GM23338 (cell line): ENCODE results near the gene MLLT1. TPM values are rescaled to one million over a fixed set of nuclear protein-coding genes. Genes with fewer than 3 reads are reported as not detected.

Experiments used
- ATAC-seq: fragments of 200-7000 bp; cut with Tn5 transposase; 3 replicates; pipeline ENCODE4 v1.9.1; 2020
- DNase-seq: peaks from one replicate; pipeline ENCODE4 v3.0.0-alpha.2; 2015; ENCODE audit warnings: low spot score
- H2AFZ ChIP-seq: fragments of 200-600 bp; sonication (generic); 2 replicates; pipeline ENCODE4 v1.8.0; 2016; ENCODE audit warnings: antibody characterized with exemption, mild to moderate bottlenecking, moderate library complexity
- H3F3A ChIP-seq: fragments of 200-600 bp; sonication (generic); replicated peaks from 2 replicates; pipeline ENCODE4 v1.8.0; 2017; ENCODE audit warnings: antibody characterized with exemption, mixed run types, low read depth
- H3K27ac ChIP-seq: fragments of 200-600 bp; sonication (generic); 2 replicates; pipeline ENCODE4 v1.6.1; 2016; ENCODE audit warnings: low read depth
- H3K27me3 ChIP-seq: fragments of 200-600 bp; sonication (generic); 2 replicates; pipeline ENCODE4 v1.8.0; 2016; ENCODE audit warnings: mild to moderate bottlenecking, mixed run types, moderate library complexity; ENCODE audit not compliant: insufficient read depth
- H3K36me3 ChIP-seq: fragments of 200-600 bp; sonication (generic); 2 replicates; pipeline ENCODE4 v1.8.0; 2016; ENCODE audit warnings: mild to moderate bottlenecking; ENCODE audit not compliant: insufficient read depth
- H3K4me1 ChIP-seq: fragments of 200-600 bp; sonication (generic); 2 replicates; pipeline ENCODE4 v1.8.0; 2016; ENCODE audit warnings: mild to moderate bottlenecking, moderate library complexity; ENCODE audit not compliant: insufficient read depth
- H3K4me2 ChIP-seq: fragments of 200-600 bp; sonication (generic); 2 replicates; pipeline ENCODE4 v1.7.1; 2017; ENCODE audit warnings: mixed run types
- H3K4me3 ChIP-seq: fragments of 200-600 bp; sonication (generic); 2 replicates; pipeline ENCODE4 v1.6.1; 2016; ENCODE audit warnings: mixed run types
- H3K79me2 ChIP-seq: fragments of 200-600 bp; sonication (generic); replicated peaks from 2 replicates; pipeline ENCODE4 v1.8.0; 2017; ENCODE audit warnings: mild to moderate bottlenecking; ENCODE audit not compliant: insufficient read depth
- H3K9me2 ChIP-seq: fragments of 200-600 bp; sonication (generic); 2 replicates; pipeline ENCODE4 v1.8.0; 2017; ENCODE audit not compliant: insufficient read depth
- H4K20me1 ChIP-seq: fragments of 200-600 bp; sonication (generic); replicated peaks from 2 replicates; pipeline ENCODE4 v1.8.0; 2017; ENCODE audit warnings: mild to moderate bottlenecking; ENCODE audit not compliant: insufficient read depth
- H3K27ac Mint-ChIP-seq: 2 replicates; pipeline ENCODE4 v1.8.0; 2020; ENCODE audit warnings: inconsistent platforms, mild to moderate bottlenecking, moderate library complexity, mixed read lengths
- H3K27me3 Mint-ChIP-seq: 3 replicates; pipeline ENCODE4 v1.8.0; 2022; ENCODE audit warnings: low read depth, mild to moderate bottlenecking, moderate library complexity, mixed read lengths, inconsistent platforms; ENCODE audit not compliant: insufficient read depth, poor library complexity
- H3K36me3 Mint-ChIP-seq: 3 replicates; pipeline ENCODE4 v1.8.0; 2021; ENCODE audit warnings: low read depth, mild to moderate bottlenecking, inconsistent platforms, moderate library complexity, mixed read lengths
- H3K4me1 Mint-ChIP-seq: 3 replicates; pipeline ENCODE4 v1.8.0; 2020; ENCODE audit warnings: mild to moderate bottlenecking, inconsistent platforms, mixed read lengths
- H3K4me3 Mint-ChIP-seq: 3 replicates; pipeline ENCODE4 v1.8.0; 2021; ENCODE audit warnings: moderate library complexity, mild to moderate bottlenecking, inconsistent platforms, mixed read lengths
- H3K9me3 Mint-ChIP-seq: 3 replicates; pipeline ENCODE4 v1.8.0; 2020; ENCODE audit warnings: moderate library complexity, mild to moderate bottlenecking, inconsistent platforms, mixed read lengths
- CREB1 ChIP-seq: fragments of 250-450 bp; sonication (Bioruptor Pico); IDR thresholded peaks from 2 replicates; pipeline ENCODE4 v1.5.0; 2020; ENCODE audit warnings: low read depth, mild to moderate bottlenecking, moderate library complexity
- CTCF ChIP-seq, 2 experiments: fragments of 200-600 bp in 1 of 2; sonication (generic) in 1 of 2; conservative IDR thresholded peaks; 2 replicates each; pipeline versions ENCODE4 v1.5.1 to v1.6.1; 2016 to 2017; ENCODE audit warnings: antibody characterized with exemption in 2 of 2, low read depth in 2 of 2, mild to moderate bottlenecking in 2 of 2, moderate library complexity in 1 of 2
- EZH2 ChIP-seq: fragments of 200-600 bp; sonication (generic); IDR thresholded peaks from one replicate; pipeline ENCODE4 v1.8.0; 2017; ENCODE audit warnings: antibody characterized with exemption, mild to moderate bottlenecking, low read depth; ENCODE audit not compliant: unreplicated experiment
- EZH2phosphoT487 ChIP-seq: fragments of 200-600 bp; sonication (generic); IDR thresholded peaks from one replicate; pipeline ENCODE4 v1.8.1; 2018; ENCODE audit warnings: antibody characterized with exemption; ENCODE audit not compliant: unreplicated experiment
- JUNB ChIP-seq: IDR thresholded peaks from one replicate; pipeline ENCODE4 v1.6.1; 2016; ENCODE audit warnings: antibody characterized with exemption; ENCODE audit not compliant: unreplicated experiment
- NANOG ChIP-seq: IDR thresholded peaks from 2 replicates; pipeline ENCODE4 v1.6.1; 2016; ENCODE audit warnings: antibody characterized with exemption, borderline replicate concordance
- POLR2AphosphoS5 ChIP-seq: IDR thresholded peaks from 2 replicates; pipeline ENCODE4 v1.6.1; 2016; ENCODE audit warnings: antibody characterized with exemption, low read depth
- STAT1 ChIP-seq: IDR thresholded peaks from one replicate; pipeline ENCODE4 v1.6.1; 2016; ENCODE audit warnings: antibody characterized with exemption; ENCODE audit not compliant: unreplicated experiment
- ZNF114 ChIP-seq: fragments of 250-450 bp; sonication (Bioruptor Pico); IDR thresholded peaks from 2 replicates; pipeline ENCODE4 v1.5.0; 2020; ENCODE audit warnings: mild to moderate bottlenecking, moderate library complexity
- ZNF331 ChIP-seq: fragments of 250-450 bp; sonication (Bioruptor Pico); IDR thresholded peaks from 2 replicates; pipeline ENCODE4 v1.5.0; 2020; ENCODE audit warnings: low read depth, mild to moderate bottlenecking, moderate library complexity
- polyA plus RNA-seq: library from polyadenylated mRNA; unstranded; fragments of >200 nt; fragmentation: Nextera tagmentation; extraction: Ambion mirVana; gene quantifications from 2 replicates; pipeline ENCODE4 v1.2.1, GENCODE V29; 2016
- total RNA-seq: library from RNA; depleted of rRNA; stranded (reverse); fragments of >200 nt; shearing (Covaris generic); gene quantifications from 2 replicates; pipeline ENCODE4 v1.2.3, GENCODE V29; 2014
- TF ChIP-seq, protein P1 (sequence below): IDR thresholded peaks from one replicate; pipeline ENCODE4 v1.6.1; 2018; ENCODE audit warnings: antibody characterized with exemption; ENCODE audit not compliant: unreplicated experiment
- TF ChIP-seq, protein P2 (sequence below): fragments of 250-450 bp; sonication (Bioruptor Pico); IDR thresholded peaks from 2 replicates; pipeline ENCODE4 v1.5.0; 2020; ENCODE audit warnings: mild to moderate bottlenecking, moderate library complexity
- TF ChIP-seq, protein P3 (sequence below): IDR thresholded peaks from 2 replicates; pipeline ENCODE4 v1.6.1; 2016; ENCODE audit warnings: antibody characterized with exemption

MLLT1 gene
- total and polyA plus RNA-seq, 2 experiments from 2014 or later: 17.8 to 23.4 TPM

GRCh38 chr19:6276447-6276846 is 3.3 kb downstream of the MLLT1 start:
- H3K79me2 ChIP-seq: peaks cover 79% of the 10 kb centered on the region
- Mint-ChIP-seq H3K27me3 (peaks cover 22% of the 10 kb centered on the region), H3K4me3 (peak overlapping the region; percentile 86; the same call in 1 of the 3 replicates), H3K9me3 (peaks cover 6% of the 10 kb centered on the region), H3K4me1 (peaks cover 76% of the 10 kb centered on the region), H3K36me3 (peaks cover 10% of the 10 kb centered on the region; the same call in 2 of the 3 replicates), H3K27ac (no peak overlapping the region)
- 0 out of 2 replicates have a peak overlapping the region, but pooled peaks have one; percentile 30 for H3K4me3 ChIP-seq
- peaks cover 51% of the 10 kb centered on the region for H4K20me1 ChIP-seq
- no peaks in the 10 kb centered on the region for H3K27me3 ChIP-seq
- H3K4me1 ChIP-seq: peaks cover 59% of the 10 kb centered on the region
- H3K4me2 ChIP-seq: 0 out of 2 replicates have a peak overlapping the region, but pooled peaks have one; percentile 48
- 0 out of 2 replicates have a peak, but pooled peaks cover 3% of the 10 kb centered on the region for H3F3A ChIP-seq
- no peak overlapping the region for H2AFZ ChIP-seq
- no peak for ATAC-seq
- 0 out of 2 replicates have a peak, but pooled peaks cover 4% of the 10 kb centered on the region for H3K9me2 ChIP-seq
- TF ChIP-seq ZNF331 (CRISPR knock-in tag) (no peak), ZNF114 (CRISPR knock-in tag) (no peak), JUNB (no peak), CREB1 (CRISPR knock-in tag) (no peak), CTCF (conservative IDR thresholded peaks at IDR 0.05; ENCODE audit: low read depth in 2 of 2) (no peak), STAT1 (no peak), POLR2AphosphoS5 (no peak), NANOG (no peak), EZH2 (no peak), EZH2phosphoT487 (no peak)
- TF ChIP-seq, protein P1, sequence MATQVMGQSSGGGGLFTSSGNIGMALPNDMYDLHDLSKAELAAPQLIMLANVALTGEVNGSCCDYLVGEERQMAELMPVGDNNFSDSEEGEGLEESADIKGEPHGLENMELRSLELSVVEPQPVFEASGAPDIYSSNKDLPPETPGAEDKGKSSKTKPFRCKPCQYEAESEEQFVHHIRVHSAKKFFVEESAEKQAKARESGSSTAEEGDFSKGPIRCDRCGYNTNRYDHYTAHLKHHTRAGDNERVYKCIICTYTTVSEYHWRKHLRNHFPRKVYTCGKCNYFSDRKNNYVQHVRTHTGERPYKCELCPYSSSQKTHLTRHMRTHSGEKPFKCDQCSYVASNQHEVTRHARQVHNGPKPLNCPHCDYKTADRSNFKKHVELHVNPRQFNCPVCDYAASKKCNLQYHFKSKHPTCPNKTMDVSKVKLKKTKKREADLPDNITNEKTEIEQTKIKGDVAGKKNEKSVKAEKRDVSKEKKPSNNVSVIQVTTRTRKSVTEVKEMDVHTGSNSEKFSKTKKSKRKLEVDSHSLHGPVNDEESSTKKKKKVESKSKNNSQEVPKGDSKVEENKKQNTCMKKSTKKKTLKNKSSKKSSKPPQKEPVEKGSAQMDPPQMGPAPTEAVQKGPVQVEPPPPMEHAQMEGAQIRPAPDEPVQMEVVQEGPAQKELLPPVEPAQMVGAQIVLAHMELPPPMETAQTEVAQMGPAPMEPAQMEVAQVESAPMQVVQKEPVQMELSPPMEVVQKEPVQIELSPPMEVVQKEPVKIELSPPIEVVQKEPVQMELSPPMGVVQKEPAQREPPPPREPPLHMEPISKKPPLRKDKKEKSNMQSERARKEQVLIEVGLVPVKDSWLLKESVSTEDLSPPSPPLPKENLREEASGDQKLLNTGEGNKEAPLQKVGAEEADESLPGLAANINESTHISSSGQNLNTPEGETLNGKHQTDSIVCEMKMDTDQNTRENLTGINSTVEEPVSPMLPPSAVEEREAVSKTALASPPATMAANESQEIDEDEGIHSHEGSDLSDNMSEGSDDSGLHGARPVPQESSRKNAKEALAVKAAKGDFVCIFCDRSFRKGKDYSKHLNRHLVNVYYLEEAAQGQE: no peak
- TF ChIP-seq, protein P2, sequence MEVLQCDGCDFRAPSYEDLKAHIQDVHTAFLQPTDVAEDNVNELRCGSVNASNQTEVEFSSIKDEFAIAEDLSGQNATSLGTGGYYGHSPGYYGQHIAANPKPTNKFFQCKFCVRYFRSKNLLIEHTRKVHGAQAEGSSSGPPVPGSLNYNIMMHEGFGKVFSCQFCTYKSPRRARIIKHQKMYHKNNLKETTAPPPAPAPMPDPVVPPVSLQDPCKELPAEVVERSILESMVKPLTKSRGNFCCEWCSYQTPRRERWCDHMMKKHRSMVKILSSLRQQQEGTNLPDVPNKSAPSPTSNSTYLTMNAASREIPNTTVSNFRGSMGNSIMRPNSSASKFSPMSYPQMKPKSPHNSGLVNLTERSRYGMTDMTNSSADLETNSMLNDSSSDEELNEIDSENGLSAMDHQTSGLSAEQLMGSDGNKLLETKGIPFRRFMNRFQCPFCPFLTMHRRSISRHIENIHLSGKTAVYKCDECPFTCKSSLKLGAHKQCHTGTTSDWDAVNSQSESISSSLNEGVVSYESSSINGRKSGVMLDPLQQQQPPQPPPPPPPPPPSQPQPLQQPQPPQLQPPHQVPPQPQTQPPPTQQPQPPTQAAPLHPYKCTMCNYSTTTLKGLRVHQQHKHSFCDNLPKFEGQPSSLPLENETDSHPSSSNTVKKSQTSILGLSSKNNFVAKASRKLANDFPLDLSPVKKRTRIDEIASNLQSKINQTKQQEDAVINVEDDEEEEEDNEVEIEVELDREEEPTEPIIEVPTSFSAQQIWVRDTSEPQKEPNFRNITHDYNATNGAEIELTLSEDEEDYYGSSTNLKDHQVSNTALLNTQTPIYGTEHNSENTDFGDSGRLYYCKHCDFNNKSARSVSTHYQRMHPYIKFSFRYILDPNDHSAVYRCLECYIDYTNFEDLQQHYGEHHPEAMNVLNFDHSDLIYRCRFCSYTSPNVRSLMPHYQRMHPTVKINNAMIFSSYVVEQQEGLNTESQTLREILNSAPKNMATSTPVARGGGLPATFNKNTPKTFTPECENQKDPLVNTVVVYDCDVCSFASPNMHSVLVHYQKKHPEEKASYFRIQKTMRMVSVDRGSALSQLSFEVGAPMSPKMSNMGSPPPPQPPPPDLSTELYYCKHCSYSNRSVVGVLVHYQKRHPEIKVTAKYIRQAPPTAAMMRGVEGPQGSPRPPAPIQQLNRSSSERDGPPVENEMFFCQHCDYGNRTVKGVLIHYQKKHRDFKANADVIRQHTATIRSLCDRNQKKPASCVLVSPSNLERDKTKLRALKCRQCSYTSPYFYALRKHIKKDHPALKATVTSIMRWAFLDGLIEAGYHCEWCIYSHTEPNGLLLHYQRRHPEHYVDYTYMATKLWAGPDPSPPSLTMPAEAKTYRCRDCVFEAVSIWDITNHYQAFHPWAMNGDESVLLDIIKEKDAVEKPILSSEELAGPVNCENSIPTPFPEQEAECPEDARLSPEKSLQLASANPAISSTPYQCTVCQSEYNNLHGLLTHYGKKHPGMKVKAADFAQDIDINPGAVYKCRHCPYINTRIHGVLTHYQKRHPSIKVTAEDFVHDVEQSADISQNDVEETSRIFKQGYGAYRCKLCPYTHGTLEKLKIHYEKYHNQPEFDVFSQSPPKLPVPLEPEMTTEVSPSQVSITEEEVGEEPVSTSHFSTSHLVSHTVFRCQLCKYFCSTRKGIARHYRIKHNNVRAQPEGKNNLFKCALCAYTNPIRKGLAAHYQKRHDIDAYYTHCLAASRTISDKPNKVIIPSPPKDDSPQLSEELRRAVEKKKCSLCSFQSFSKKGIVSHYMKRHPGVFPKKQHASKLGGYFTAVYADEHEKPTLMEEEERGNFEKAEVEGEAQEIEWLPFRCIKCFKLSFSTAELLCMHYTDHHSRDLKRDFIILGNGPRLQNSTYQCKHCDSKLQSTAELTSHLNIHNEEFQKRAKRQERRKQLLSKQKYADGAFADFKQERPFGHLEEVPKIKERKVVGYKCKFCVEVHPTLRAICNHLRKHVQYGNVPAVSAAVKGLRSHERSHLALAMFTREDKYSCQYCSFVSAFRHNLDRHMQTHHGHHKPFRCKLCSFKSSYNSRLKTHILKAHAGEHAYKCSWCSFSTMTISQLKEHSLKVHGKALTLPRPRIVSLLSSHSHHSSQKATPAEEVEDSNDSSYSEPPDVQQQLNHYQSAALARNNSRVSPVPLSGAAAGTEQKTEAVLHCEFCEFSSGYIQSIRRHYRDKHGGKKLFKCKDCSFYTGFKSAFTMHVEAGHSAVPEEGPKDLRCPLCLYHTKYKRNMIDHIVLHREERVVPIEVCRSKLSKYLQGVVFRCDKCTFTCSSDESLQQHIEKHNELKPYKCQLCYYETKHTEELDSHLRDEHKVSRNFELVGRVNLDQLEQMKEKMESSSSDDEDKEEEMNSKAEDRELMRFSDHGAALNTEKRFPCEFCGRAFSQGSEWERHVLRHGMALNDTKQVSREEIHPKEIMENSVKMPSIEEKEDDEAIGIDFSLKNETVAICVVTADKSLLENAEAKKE: no peak
- TF ChIP-seq, protein P3, sequence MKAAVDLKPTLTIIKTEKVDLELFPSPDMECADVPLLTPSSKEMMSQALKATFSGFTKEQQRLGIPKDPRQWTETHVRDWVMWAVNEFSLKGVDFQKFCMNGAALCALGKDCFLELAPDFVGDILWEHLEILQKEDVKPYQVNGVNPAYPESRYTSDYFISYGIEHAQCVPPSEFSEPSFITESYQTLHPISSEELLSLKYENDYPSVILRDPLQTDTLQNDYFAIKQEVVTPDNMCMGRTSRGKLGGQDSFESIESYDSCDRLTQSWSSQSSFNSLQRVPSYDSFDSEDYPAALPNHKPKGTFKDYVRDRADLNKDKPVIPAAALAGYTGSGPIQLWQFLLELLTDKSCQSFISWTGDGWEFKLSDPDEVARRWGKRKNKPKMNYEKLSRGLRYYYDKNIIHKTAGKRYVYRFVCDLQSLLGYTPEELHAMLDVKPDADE: no peak
- H3K36me3 ChIP-seq: no peaks in the 10 kb centered on the region
- DNase-seq: no peak
- H3K27ac ChIP-seq: no peak overlapping the region; the same call in 1 of the 2 replicates
